GM21367 (cell line): Measurements from ENCODE around the gene RAB3A.
"Not testable (repeated sequence)": the region's sequence is repeated elsewhere in the genome, so short reads cannot be mapped to it uniquely, and the experiment has no call there.

Experiments
- ATAC-seq: cut with Tn5 transposase; IDR thresholded peaks from one replicate; pipeline ENCODE4 v1.9.1; 2021; ENCODE audit not compliant: unreplicated experiment

RAB3A gene

GRCh38 chr19:18224525-18225354 is 20.9 kb upstream of the RAB3A start:
- peak; percentile 69 for ATAC-seq

- no peak for ATAC-seq
Measured at GRCh38 chr19:18223860-18224524, 20.1 kb upstream of the RAB3A start.

- ATAC-seq, result no peak
Measured at GRCh38 chr19:18221815-18222725, 18.2 kb upstream of the RAB3A start.

GRCh38 chr19:18220632-18221275 is 16.9 kb upstream of the RAB3A start:
- no peak for ATAC-seq

- no peak for ATAC-seq
Measured at GRCh38 chr19:18219911-18220631, 16.2 kb upstream of the RAB3A start.

GRCh38 chr19:18218600-18218999 is 14.8 kb upstream of the RAB3A start:
- ATAC-seq, result no peak

- no peak for ATAC-seq
Measured at GRCh38 chr19:18218159-18218558, 14.3 kb upstream of the RAB3A start.

GRCh38 chr19:18216789-18217188 is 12.9 kb upstream of the RAB3A start:
- ATAC-seq, result no peak

- ATAC-seq, result no peak
Measured at GRCh38 chr19:18214779-18215433, 11.1 kb upstream of the RAB3A start.

GRCh38 chr19:18211683-18212082 is 7.8 kb upstream of the RAB3A start:
- no peak for ATAC-seq

GRCh38 chr19:18209912-18210311 is 6.1 kb upstream of the RAB3A start:
- ATAC-seq, result not testable (repeated sequence)

- no peak for ATAC-seq
Measured at GRCh38 chr19:18208098-18208951, 4.5 kb upstream of the RAB3A start.

- no peak for ATAC-seq
Measured at GRCh38 chr19:18206018-18206417, 2.2 kb upstream of the RAB3A start.

GRCh38 chr19:18205200-18205892 is 1.5 kb upstream of the RAB3A start:
- no peak for ATAC-seq

- peak; percentile 19 for ATAC-seq
Measured at GRCh38 chr19:18204394-18205199, 755 bp upstream of the RAB3A start.

GRCh38 chr19:18203408-18203862 is 407 bp downstream of the RAB3A start:
- ATAC-seq, result no peak

- ATAC-seq, result no peak
Measured at GRCh38 chr19:18202778-18203407, 949 bp downstream of the RAB3A start.
